CMK (cell line): Measurements from ENCODE around the gene DHRS13.
"Not testable (repeated sequence)": the region's sequence is repeated elsewhere in the genome, so short reads cannot be mapped to it uniquely, and the experiment has no call there.

ENCODE experiments used
- DNase-seq: peaks from one replicate; pipeline ENCODE4 v3.0.0-alpha.2; 2010; ENCODE audit warnings: low read depth

The DHRS13 gene

DNA sequence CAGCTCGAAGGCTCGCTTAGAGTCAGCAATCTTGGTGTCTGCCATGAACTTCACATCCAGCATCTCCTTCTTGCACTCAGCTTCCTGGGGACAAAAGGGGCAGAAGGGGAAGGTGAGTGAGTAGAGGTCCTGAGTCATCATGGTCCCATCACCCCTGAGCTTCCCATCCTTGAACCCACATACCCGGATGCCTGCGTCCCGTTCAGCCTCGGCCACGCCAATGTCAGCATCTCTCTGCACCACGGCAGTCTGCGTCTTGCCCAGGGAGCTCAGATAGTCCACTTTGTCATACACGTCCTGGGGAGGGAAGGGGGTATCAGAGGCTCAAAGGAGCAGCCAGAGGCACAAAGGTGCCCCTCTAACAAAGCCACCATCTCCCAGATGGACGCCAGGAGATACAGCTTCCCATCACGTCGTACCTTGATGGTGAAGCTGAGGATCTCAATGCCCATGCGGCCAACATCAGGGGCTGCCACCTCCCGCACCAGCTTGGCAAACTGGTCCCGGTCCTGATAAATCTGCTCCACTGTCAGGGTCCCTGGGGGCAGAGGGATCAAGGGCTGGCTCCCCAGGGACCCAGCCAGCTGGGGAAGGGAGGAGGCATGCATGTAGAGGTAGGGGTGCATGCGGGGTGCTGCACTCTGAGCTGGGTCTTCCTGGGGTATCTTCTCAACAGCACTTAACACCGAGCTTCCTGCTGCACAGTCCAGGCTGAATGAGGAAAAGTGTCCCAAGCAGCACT is 20.6 kb downstream of the DHRS13 start:
- no peak for DNase-seq

DNA sequence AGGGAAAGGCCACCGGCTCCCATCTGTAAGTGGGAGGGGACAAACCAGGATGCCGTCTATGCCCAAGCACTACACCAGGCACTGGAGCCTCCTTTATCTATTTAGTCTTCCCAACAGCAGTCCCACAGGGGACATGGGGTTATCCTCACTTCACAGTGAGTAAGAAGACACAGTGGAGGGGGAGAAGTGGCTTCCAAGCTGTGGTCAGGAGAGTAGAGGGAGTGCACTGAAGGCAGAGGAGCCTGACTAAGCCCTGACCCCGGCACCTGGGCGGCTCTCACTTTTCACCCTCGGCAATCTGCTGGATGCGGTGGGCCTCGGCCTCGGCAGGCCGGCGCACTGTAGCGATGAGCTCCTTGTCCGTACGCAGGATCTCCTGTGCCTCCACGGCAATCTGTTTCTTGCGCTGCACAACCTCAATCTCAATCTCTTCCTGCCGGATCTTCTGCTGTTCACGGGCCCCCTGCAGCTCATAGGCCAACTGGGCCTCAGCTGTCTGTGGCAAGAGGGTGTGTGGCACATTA is 21.3 kb downstream of the DHRS13 start:
- no peak for DNase-seq

- no peak for DNase-seq
Measured at GRCh38 chr17:28880572-28880945, 22.3 kb downstream of the DHRS13 start.

DNA sequence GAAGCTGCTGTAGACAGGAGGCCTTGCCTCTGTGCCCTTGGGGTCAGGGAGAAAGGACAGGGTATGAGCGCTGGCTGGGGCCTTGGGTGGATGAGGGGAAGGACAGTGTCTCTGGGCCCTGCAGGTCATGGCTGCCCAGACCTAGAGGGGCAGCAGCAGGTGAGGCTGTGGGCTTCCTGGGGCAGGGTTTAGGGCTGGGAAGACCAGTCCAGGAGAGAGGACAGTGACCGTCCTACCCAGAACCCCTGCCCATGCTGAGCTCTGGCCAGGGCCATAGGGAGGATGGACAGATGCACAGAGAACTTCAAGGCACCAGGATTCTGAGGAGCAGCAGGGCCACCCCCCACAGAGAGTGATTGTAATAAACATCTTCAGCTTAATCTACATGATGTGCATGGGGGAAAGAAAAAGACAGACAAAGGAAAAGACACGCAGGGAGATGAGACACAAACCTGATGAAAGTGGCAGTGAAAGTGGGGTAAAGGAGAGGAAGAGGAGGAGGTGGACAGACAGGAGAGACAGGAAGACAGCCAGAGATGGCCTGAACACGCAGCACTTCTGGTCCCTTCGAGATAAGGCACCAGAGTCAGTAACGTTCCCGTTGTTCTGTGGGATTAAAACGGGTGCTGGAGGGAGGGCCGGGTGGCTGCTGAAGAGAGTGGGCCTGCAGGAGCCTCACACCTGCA is 22.9 kb downstream of the DHRS13 start:
- no peak for DNase-seq

GRCh38 chr17:28878981-28879380 is 23.9 kb downstream of the DHRS13 start:
- no peak for DNase-seq

GRCh38 chr17:28878158-28878910 is 24.5 kb downstream of the DHRS13 start:
- DNase-seq, result no peak

GRCh38 chr17:28877150-28877711 is 25.6 kb downstream of the DHRS13 start:
- not testable (repeated sequence) for DNase-seq

DNA sequence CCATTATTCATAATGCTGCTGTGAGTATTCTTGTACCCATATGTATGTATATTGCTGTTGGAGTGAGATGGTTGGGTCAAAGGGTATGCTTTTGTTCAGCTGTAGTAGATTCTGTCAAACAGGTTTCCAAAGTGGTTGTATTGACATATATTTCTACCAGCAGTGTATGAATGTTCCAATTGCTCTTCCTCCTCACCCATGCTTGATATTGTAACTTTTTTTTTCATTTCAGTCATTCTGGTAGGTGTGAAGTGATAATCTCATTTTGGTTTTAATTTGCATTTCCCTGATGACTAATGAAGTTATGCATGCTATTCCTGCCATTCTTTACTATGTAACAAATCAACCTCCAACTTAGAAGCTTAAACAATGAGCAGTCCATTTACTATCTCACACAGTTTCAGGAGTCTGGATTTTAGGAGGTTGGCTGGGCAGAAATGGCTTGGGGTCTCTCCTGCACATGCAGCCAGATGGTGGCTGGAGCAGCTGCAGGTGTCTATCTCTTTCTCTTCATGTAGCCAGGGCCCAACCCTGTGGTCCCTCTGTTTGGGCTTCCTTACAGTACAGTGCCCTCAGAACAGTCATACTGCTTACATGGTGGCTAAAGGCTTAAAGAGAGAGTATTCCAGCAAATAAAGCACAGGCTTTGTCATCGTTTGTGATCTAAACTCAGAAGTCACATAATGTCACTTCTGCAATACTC is 26.9 kb downstream of the DHRS13 start:
- DNase-seq, result no peak

DNA sequence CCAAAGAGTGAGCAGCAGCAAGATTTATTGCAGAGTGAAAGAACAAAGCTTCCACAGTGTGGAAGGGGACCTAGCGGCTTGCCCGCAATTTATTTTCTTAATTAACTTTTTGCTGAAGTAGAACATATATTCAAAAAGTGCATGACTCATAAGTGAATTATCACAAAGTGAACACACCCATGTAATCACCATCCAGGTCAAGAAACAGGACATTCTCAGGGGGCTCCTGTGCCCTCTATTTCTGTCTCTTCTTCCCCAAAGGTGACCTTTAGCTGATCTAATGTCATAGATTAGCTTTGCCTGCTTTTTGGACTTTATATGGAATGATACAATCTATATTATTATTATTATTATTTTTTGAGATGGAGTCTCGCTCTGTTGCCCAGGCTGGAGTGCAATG is 28.1 kb downstream of the DHRS13 start:
- no peak for DNase-seq

- no peak for DNase-seq
Measured at GRCh38 chr17:28873839-28874238, 29.0 kb downstream of the DHRS13 start.

DNA sequence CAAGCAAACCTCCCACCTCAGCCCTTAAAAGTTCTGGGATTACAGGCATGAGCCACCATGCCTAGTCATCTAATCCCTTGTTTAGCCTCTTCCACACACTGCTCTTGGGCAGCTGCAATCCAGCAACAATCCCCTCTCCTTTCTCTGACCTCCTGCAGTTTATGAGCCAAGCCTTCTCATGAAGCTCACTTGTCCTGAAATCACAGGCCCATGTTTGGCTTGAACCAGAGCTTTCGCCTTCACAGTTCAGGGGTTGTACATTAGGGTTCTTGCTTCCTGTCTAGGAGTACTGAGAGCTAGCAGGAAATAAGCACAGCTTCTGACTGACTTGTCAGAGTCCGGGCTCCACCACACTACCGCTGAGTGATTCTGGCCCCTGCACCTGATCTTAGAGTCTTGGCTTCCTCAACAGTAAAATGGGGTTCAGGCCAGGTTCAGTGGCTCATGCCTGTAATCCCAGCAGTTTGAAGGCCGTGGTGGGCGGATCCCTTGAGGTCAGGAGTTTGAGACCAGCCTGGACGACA is 31.8 kb downstream of the DHRS13 start:
- DNase-seq, result no peak

DNA sequence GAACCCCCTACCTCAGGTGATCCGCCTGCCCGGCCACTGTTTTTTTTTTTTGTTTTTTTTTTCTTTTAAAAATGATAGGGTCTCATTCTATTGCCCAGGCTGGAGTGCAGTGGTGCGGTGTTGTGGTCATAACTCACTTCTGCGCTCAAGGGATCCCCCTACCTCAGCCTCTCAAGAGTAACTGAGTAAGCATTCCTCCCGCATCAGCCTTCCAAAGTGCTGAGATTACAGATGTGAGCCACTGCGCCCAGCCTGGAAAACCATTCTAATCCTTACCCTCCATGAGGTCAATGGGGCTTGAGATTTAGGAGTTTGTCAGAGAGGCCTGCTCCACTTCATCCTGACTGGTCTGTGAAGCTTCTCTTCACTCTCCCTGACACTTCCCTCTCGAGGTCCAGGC is 35.6 kb downstream of the DHRS13 start:
- DNase-seq, result no peak

DNA sequence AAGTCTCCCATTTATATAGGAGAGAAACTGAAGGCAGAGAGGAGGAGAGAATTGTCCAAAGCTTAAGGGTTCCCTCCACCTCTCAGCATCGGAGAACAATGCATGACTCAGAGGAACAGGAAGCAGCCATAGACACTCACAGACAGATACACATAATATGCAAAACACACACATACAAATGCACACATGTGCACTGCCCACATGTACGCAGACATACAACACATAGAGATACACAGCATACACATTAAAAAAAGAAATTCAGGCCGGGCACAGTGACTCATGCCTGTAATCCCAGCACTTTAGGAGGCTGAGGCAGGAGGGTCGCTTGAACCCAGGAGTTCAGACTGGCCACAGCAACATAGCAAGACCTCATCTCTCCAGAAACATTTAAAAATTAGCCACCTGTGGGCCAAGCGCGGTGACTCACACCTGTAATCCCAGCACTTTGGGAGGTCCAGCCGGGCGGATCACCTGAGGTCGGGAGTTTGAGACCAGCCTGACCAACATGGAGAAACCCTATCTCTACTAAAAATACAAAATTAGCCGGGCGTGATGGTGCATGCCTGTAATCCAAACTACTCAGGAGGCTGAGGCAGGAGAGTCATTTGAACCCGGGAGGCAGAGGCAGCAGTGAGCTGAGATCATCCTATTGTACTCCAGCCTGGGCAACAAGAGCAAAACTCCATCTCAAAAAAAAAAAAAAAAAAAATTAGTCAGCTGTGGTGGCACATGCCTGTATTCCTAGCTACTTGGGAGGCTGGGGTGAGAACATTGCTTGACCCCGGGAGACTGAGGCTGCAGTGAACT is 36.7 kb downstream of the DHRS13 start:
- no peak for DNase-seq

DNA sequence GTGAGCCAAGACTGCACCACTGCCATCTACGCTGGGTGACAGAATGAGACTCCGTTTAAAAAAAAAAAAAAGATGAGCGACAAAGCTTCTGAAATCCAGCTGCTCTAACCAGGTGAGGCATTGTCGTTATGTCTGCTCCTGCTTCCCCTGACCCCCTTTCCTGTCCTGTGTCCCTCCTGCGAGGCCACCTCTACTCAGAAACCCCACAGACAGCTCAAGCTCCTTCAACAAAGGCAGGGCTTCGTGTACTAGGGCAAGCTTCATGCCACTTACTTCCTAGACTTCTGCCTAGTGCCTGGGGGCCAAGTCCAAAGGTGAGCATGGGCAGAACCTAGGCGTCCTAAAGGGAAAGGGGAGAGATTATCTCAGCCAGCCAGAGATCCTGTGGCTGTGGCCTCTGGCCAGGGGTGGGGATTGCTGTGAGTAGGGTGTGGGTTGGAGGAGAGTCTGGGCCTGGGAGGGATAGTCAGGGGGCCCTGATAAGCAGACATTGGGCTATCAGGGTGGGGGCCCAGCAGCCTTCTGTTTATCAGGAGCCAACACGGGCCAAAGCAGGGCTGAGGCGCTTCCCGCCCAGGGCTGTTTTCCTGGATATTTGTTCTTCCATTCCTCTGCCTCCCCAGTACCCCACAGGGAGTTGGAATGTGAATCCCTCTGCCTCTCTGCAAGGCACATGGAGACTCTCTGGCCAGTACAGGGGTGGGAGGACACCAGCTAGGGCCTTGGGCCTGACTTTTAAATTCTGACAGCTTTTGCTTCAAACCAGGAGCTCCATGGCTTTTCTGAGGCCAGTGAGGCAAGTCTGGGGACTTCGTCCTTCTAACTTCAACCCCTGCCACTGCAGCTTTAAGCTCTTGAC is 37.7 kb downstream of the DHRS13 start:
- peak; percentile 89 for DNase-seq

DNA sequence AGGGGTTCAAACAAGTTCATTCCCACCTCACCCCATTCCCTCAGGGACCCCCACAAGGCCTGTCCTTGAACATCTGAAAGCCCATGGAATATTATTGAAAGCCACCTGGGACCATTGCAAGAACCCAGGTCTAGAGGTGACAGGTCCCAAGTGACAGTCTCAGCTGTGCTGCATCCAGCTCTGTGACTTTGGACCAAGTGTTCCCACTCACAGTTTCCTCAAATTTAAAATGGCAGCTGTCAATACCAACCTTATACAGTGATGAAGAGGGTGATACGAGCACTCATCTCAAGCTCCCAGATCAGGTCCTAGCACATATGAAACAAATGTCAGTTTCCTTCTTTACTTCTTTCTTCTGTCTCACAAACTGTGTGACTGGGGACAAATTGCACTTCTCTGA is 38.9 kb downstream of the DHRS13 start:
- DNase-seq, result no peak

DNA sequence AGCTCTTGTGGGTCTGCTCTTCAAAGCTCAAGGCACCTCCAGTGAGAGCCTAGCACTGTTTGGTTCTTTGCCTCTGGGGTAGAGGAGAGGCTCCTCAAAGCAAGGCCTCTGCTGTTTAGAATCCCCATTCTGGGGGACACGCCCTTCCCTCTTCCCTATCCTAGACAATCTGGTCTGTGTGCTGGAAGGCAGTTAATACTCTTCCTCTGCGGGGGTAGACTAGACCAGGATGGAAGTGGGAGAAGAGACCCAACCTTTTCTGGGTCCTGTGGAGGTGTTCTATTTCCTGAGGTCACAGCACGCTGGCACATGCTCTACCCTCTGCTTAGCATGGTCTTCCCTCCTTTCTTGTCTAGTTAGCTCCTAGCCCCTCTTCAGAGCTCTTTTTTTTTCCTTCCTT is 40.3 kb downstream of the DHRS13 start:
- DNase-seq, result no peak

GRCh38 chr17:28861393-28862203 is 41.3 kb downstream of the DHRS13 start:
- no peak for DNase-seq

DNA sequence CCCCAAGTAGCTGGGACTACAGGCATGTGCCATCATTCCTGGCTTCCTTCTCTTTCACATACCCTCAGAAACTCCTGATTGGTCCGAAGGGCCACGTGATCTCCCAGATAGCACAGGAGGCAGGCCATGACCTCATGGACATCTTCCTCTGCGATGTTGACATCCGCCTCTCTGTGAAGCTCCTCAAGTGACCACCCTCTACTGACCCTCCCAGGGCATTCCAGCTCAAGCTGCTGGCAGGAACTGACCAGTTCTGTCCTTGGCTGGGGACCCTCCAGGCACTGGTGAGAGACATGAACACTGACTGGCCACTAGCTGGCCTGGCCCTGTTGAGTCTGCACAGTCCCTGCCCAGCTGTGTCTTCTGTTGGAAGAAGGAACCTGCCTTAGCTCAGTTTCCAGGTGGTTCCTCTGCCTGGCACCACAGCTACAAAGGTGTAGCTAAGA is 42.5 kb downstream of the DHRS13 start:
- DNase-seq, result no peak

- DNase-seq, result no peak
Measured at GRCh38 chr17:28858801-28859355, 44.0 kb downstream of the DHRS13 start.
